Measurements from ENCODE around the gene TTC24.

- TF ChIP-seq POLR2A (IDR thresholded peaks at IDR 0.05) (no peak), CTCF (IDR thresholded peaks at IDR 0.05) (no peak), POLR2AphosphoS5 (IDR thresholded peaks at IDR 0.05) (no peak), EP300 (IDR thresholded peaks at IDR 0.05) (no peak)
Measured at GRCh38 chr1:156559797-156560385, 19.6 kb upstream of the TTC24 start.
